ENCODE data around the gene KCNMB2.
A peak's percentile ranks its signal among the peaks of the same experiment; 100 is the strongest.

Gene KCNMB2

GRCh38 chr3:178669758-178670157 is 133.5 kb downstream of the KCNMB2 start:
- no peak overlapping the region for H3K9ac ChIP-seq
- no peak for TF ChIP-seq Cebpa-rat (IDR thresholded peaks at IDR 0.05)
- H3K4me2 ChIP-seq = peak overlapping the region; percentile 71

GRCh38 chr3:178671377-178671776 is 135.1 kb downstream of the KCNMB2 start:
- TF ChIP-seq Cebpa-rat (IDR thresholded peaks at IDR 0.05) = no peak
- Histone ChIP-seq H3K36me3 (no peaks in the 10 kb centered on the region), H3K27me3 (no peaks in the 10 kb centered on the region), H3K4me3 (no peak overlapping the region), H4K20me1 (no peaks in the 10 kb centered on the region), H3K9me3 (no peaks in the 10 kb centered on the region), H3K27ac (no peak overlapping the region), H3K4me2 (peak overlapping the region; percentile 31), H3K4me1 (peaks cover 48% of the 10 kb centered on the region), H3K9ac (no peak overlapping the region)

More at GRCh38 chr3:178669758-178670157, 133.5 kb downstream of the KCNMB2 start:
- Histone ChIP-seq H3K36me3 (no peaks in the 10 kb centered on the region), H3K27ac (no peak overlapping the region), H3K27me3 (no peaks in the 10 kb centered on the region), H4K20me1 (no peaks in the 10 kb centered on the region), H3K9me3 (no peaks in the 10 kb centered on the region), H3K4me3 (no peak overlapping the region), H3K4me1 (peaks cover 43% of the 10 kb centered on the region)

- H3K27me3 ChIP-seq = no peaks in the 10 kb centered on the region
- TF ChIP-seq Cebpa-rat (IDR thresholded peaks at IDR 0.05) = no peak
- H4K20me1 ChIP-seq = no peaks in the 10 kb centered on the region
- H3K4me3 ChIP-seq = no peak overlapping the region
- H3K27ac ChIP-seq = no peak overlapping the region
- H3K9ac ChIP-seq = no peak overlapping the region
- peak overlapping the region; percentile 31 for H3K4me2 ChIP-seq
- H3K36me3 ChIP-seq = no peaks in the 10 kb centered on the region
- H3K4me1 ChIP-seq = peaks cover 52% of the 10 kb centered on the region
- no peaks in the 10 kb centered on the region for H3K9me3 ChIP-seq
These were observed 135.6 kb downstream of the KCNMB2 start for GRCh38 chr3:178671791-178672190.

- no peak overlapping the region for H3K27ac ChIP-seq
- H3K9me3 ChIP-seq = no peaks in the 10 kb centered on the region
- H3K4me1 ChIP-seq = peaks cover 57% of the 10 kb centered on the region
- no peaks in the 10 kb centered on the region for H3K27me3 ChIP-seq
- no peaks in the 10 kb centered on the region for H4K20me1 ChIP-seq
- no peaks in the 10 kb centered on the region for H3K36me3 ChIP-seq
- H3K4me3 ChIP-seq = no peak overlapping the region
- H3K4me2 ChIP-seq = no peak overlapping the region
- H3K9ac ChIP-seq = no peak overlapping the region
- TF ChIP-seq Cebpa-rat (IDR thresholded peaks at IDR 0.05) = no peak
These were observed 136.0 kb downstream of the KCNMB2 start for GRCh38 chr3:178672275-178672674.

GRCh38 chr3:178673529-178673928 is 137.3 kb downstream of the KCNMB2 start:
- H3K9me3 ChIP-seq = no peaks in the 10 kb centered on the region
- H3K4me2 ChIP-seq = no peak overlapping the region
- no peaks in the 10 kb centered on the region for H4K20me1 ChIP-seq
- no peak overlapping the region for H3K4me3 ChIP-seq
- H3K27me3 ChIP-seq = no peaks in the 10 kb centered on the region
- H3K27ac ChIP-seq = no peak overlapping the region
- H3K36me3 ChIP-seq = no peaks in the 10 kb centered on the region
- H3K9ac ChIP-seq = no peak overlapping the region
- TF ChIP-seq Cebpa-rat (IDR thresholded peaks at IDR 0.05) = no peak
- H3K4me1 ChIP-seq = peaks cover 60% of the 10 kb centered on the region

GRCh38 chr3:178676077-178676476 is 139.8 kb downstream of the KCNMB2 start:
- Histone ChIP-seq H3K4me2 (peak overlapping the region; percentile 65), H3K27me3 (no peaks in the 10 kb centered on the region), H3K36me3 (no peaks in the 10 kb centered on the region), H3K4me1 (peaks cover 58% of the 10 kb centered on the region), H3K9me3 (no peaks in the 10 kb centered on the region), H3K27ac (no peak overlapping the region), H3K4me3 (no peak overlapping the region), H4K20me1 (no peaks in the 10 kb centered on the region), H3K9ac (no peak overlapping the region)
- TF ChIP-seq Cebpa-rat (IDR thresholded peaks at IDR 0.05) = no peak

GRCh38 chr3:178676942-178677790 is 140.9 kb downstream of the KCNMB2 start:
- H3K4me3 ChIP-seq = no peak overlapping the region
- no peak for TF ChIP-seq Cebpa-rat (IDR thresholded peaks at IDR 0.05)
- no peak overlapping the region for H3K9ac ChIP-seq

GRCh38 chr3:178677961-178678360 is 141.7 kb downstream of the KCNMB2 start:
- H3K4me1 ChIP-seq = peaks cover 50% of the 10 kb centered on the region
- peak overlapping the region; percentile 65 for H3K4me2 ChIP-seq
- no peak overlapping the region for H3K4me3 ChIP-seq
- H3K9me3 ChIP-seq = peaks cover 7% of the 10 kb centered on the region
- no peak overlapping the region for H3K9ac ChIP-seq
- H3K27me3 ChIP-seq = no peaks in the 10 kb centered on the region
- H4K20me1 ChIP-seq = no peaks in the 10 kb centered on the region
- no peaks in the 10 kb centered on the region for H3K36me3 ChIP-seq
- no peak for TF ChIP-seq Cebpa-rat (IDR thresholded peaks at IDR 0.05)
- no peak overlapping the region for H3K27ac ChIP-seq

More at GRCh38 chr3:178676942-178677790, 140.9 kb downstream of the KCNMB2 start:
- Histone ChIP-seq H3K27me3 (no peaks in the 10 kb centered on the region), H3K4me1 (peaks cover 50% of the 10 kb centered on the region), H3K9me3 (peaks cover 4% of the 10 kb centered on the region; the same call in 1 of the 2 replicates), H4K20me1 (no peaks in the 10 kb centered on the region), H3K36me3 (no peaks in the 10 kb centered on the region), H3K27ac (no peak overlapping the region), H3K4me2 (peak overlapping the region; percentile 65)

- Histone ChIP-seq H3K4me2 (no peak overlapping the region), H3K9me3 (peaks cover 11% of the 10 kb centered on the region), H3K36me3 (no peaks in the 10 kb centered on the region), H3K9ac (no peak overlapping the region), H3K27ac (no peak overlapping the region), H3K27me3 (no peaks in the 10 kb centered on the region), H3K4me3 (no peak overlapping the region), H4K20me1 (no peaks in the 10 kb centered on the region), H3K4me1 (peaks cover 50% of the 10 kb centered on the region)
- no peak for TF ChIP-seq Cebpa-rat (IDR thresholded peaks at IDR 0.05)
These were observed 143.8 kb downstream of the KCNMB2 start for GRCh38 chr3:178680037-178680436.

GRCh38 chr3:178680489-178680888 is 144.3 kb downstream of the KCNMB2 start:
- Histone ChIP-seq H3K4me1 (peaks cover 50% of the 10 kb centered on the region), H3K36me3 (no peaks in the 10 kb centered on the region), H3K27me3 (no peaks in the 10 kb centered on the region), H3K9me3 (peaks cover 11% of the 10 kb centered on the region), H3K27ac (no peak overlapping the region), H3K4me2 (no peak overlapping the region), H4K20me1 (no peaks in the 10 kb centered on the region), H3K9ac (no peak overlapping the region), H3K4me3 (no peak overlapping the region)
- no peak for TF ChIP-seq Cebpa-rat (IDR thresholded peaks at IDR 0.05)

Measured in BLaER1 (cell line).